ENCODE data around the gene DNAJC5G.

DNA sequence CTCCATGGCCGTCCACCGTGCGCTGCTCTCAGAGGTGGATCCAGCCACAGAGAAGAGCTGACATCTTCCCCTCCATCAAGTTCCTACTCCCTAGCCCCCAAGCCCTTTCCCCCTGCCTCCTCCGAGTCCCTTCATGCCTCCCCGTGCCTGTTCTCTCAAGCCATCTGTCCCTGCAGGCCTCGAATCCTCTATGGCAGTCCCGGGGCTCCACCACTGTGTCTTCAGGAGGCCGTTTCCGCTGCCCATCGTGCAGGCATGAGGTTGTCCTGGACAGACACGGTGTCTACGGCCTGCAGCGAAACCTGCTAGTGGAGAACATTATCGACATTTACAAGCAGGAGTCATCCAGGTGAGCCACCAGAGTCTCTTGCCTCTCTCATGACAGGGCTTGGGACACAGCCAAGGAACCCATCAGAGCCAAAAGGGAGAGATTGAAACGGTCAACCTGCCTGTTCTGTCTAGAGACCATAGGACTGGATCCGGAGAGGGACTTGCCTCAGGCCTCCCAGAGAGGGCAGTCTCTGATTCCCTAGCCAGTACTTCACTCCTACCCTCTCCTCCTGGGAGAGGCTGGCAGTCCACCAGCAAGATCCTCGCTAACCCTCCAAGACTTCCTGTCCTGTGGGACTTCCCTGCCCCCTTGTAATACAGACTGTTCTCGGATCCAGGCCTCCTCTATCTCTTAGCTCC lies 23.3 kb downstream of the DNAJC5G start:
- TF ChIP-seq, protein P1, sequence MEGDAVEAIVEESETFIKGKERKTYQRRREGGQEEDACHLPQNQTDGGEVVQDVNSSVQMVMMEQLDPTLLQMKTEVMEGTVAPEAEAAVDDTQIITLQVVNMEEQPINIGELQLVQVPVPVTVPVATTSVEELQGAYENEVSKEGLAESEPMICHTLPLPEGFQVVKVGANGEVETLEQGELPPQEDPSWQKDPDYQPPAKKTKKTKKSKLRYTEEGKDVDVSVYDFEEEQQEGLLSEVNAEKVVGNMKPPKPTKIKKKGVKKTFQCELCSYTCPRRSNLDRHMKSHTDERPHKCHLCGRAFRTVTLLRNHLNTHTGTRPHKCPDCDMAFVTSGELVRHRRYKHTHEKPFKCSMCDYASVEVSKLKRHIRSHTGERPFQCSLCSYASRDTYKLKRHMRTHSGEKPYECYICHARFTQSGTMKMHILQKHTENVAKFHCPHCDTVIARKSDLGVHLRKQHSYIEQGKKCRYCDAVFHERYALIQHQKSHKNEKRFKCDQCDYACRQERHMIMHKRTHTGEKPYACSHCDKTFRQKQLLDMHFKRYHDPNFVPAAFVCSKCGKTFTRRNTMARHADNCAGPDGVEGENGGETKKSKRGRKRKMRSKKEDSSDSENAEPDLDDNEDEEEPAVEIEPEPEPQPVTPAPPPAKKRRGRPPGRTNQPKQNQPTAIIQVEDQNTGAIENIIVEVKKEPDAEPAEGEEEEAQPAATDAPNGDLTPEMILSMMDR (IDR thresholded peaks at IDR 0.05): no peak
- TF ChIP-seq POLR2AphosphoS5 (IDR thresholded peaks at IDR 0.05) (no peak), POLR2A (IDR thresholded peaks at IDR 0.05) (no peak), EP300 (IDR thresholded peaks at IDR 0.05; ENCODE audit: low read depth) (no peak)
